ENCODE data around the gene OAS2. TPM values are rescaled to one million over a fixed set of nuclear protein-coding genes. Genes with fewer than 3 reads are reported as not detected.

The OAS2 gene
- total and polyA plus RNA-seq, 2 of the 8 experiments (the other 6 are each of a cell fraction or from before 2014, with no cell fraction given), result 0.06 TPM; not detected in 1

GRCh38 chr12:112964067-112964670, 14.2 kb upstream of the OAS2 start (continued):
- TF ChIP-seq JUND (IDR thresholded peaks at IDR 0.05; ENCODE audit: low read length), result no peak
- no peak for TF ChIP-seq USF2 (IDR thresholded peaks at IDR 0.05; ENCODE audit: low read length)
- TF ChIP-seq POU5F1 (IDR thresholded peaks at IDR 0.05; ENCODE audit: low read depth, low read length), result no peak
- TF ChIP-seq SP2 (IDR thresholded peaks at IDR 0.05; ENCODE audit: low read length), result no peak
- TF ChIP-seq CHD7 (IDR thresholded peaks at IDR 0.05; ENCODE audit: insufficient replicate concordance, low read length), result no peak
